ENCODE data around the gene ZNF487.
A peak's percentile ranks its signal among the peaks of the same experiment; 100 is the strongest.
"Not testable (repeated sequence)": the region's sequence is repeated elsewhere in the genome, so short reads cannot be mapped to it uniquely, and the experiment has no call there.

Gene ZNF487

DNA sequence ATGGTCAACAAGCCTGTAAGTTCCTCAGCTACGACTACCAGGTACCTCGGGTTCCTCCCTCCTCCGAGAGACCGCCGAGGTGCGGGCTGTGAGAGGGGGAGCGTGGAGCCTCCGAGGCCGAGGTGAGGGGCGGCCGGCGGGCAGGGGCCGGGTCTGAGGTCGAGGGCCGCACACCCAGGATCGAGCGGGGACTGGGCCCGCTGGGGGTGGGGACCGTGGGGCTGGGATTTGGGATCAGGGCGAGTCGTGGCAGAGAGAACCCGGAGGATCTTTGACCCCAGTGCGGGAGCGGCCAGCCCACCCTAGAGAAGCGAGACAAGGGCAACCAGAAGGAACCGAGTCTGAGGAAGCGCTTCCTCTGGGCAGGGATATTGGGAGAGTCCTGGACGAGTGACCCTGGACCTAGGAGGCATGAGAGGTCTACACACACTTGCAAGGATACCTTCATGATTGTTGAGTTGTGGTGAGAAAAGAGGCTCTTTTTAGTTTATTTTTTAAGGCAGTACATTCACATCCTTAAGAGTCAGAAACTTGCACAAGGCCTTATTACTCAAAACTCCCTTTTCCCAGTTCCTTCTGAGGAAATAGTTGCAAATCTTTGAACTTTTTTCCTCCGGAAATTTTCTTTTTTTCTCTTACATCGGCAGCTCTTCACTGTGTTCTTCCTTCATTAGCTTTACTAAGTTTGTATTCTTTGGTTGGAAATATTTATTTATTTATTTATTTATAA is 395 bp downstream of the ZNF487 start:
- DNase-seq (ENCODE audit: low read depth in 2 of 2), result no peak

DNA sequence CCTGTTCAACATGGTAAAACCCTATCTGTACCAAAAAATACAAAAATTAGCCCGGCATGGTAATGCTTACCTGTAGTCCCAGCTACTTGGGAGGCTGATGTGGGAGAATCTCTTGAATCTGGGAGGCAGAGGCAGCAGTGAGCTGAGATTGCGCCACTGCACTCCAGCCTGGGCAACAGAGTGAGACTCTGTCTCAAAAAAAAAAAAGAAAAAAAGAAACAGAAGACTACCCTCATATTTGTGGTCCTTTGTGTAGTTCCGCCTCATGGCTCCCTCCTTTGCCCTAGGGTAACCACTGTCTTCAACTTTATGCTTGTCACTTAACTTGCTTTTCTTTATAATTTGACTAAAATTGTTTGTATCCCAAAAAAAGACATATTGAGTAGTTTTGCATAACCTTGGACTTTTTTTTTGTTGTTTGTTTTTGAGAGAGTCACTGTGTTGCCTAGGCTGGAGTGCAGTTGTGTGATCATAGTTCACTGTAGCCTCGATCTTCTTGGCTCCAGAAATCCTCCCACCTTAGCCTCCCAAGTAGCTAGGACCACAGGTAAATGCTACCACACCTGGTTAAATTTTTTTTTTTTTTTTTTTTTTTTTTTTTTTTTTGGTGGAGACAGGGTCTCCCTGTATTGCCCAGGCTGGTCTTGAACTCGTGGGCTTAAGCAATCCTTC is 3.7 kb downstream of the ZNF487 start:
- DNase-seq (ENCODE audit: low read depth in 2 of 2), result no peak

DNA sequence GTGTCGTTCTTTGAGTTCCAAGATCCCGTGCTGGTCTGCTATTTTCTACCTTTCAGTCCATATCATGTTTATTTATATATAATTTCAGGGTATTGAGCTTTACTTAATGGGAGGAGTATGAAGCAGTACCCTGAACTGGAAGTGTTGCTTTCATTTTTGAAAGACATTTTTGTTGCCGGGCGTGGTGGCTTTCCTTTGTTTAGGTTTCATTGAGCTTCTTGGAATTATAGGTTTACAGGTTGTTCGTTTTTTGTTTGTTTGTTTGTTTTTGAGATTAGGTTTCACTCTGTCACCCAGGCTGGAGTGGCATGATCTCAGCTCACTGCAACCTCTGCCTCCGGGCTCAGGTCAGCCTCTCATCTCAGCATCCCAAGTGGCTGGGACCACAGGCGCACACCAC is 7.4 kb downstream of the ZNF487 start:
- DNase-seq (ENCODE audit: low read depth in 2 of 2), result no peak

DNA sequence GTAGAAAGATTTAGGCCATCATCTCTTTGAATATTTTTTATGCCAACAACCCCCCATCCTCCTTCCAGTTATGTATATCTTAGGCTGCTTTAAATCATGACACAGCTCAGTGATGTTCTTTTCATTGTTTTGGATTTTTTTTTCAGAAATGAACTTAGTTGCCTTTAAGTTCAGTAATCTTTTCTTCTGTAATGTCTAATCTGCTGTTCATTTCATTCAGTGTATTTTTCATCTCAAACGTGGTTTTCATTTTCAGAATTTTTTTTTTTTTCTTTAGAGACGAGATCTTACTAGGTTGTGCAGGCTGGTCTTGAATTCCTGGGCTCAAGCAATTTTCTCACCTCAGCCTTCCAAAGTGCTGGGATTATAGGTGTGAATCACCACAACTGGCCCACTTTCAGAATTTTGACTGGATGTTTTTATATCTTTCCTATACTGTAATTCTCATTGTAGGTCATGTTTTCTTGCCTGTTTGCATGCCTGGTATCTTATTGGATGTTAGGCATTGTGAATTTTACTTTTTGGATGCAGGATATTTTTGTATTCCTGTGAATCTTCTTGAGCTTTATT is 8.1 kb downstream of the ZNF487 start:
- DNase-seq (ENCODE audit: low read depth in 2 of 2), result no peak

DNA sequence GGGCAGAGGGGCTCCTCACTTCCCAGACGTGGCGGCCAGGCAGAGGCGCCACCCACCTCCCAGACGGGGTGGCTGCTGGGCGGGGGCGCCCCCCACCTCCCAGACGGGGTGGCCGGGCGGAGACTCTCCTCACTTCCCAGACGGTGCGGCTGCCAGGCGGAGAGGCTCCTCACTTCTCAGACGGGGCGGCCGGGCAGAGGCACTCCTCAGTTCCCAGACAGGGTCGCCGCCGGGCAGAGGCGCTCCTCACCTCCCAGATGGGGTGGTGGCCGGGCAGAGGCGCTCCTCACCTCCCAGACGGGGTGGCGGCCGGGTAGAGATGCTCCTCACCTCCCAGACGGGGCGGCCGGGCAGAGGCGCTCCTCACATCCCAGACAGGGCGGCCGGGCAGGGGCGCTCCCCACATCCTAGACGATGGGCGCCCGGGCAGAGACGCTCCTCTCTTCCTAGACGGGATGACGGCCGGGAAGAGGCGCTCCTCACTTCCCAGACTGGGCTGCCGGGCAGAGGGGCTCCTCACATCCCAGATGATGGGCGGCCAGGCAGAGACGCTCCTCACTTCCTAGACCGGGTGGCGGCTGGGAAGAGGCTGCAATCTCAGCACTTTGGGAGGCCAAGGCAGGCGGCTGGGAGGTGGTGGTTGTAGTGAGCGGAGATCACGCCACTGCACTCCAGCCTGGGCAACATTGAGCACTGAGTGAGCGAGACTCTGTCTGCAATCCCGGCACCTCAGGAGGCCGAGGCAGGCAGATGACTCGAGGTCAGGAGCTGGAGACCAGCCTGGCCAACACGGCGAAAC is 9.5 kb downstream of the ZNF487 start:
- DNase-seq (ENCODE audit: low read depth in 2 of 2), result not testable (repeated sequence)

DNA sequence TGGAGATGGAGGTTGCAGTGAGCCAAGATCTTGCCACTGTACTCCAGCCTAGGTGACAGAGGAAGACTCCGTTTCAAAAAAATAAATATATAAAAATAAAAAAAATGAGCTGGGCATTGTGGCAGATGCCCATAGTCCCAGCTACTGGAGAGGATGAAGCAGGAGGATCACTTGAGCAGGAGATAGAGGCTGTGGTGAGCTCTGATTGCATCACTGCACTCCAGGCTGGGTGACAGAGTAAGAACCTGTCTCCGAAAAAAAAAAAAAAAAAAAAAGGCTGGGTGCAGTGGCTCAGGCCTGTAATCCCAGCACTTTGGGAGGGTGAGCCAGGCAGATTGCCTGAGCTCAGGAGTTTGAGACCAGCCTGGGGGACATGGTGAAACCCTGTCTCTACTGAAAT is 11.8 kb downstream of the ZNF487 start:
- no peak for DNase-seq (ENCODE audit: low read depth in 2 of 2)

DNA sequence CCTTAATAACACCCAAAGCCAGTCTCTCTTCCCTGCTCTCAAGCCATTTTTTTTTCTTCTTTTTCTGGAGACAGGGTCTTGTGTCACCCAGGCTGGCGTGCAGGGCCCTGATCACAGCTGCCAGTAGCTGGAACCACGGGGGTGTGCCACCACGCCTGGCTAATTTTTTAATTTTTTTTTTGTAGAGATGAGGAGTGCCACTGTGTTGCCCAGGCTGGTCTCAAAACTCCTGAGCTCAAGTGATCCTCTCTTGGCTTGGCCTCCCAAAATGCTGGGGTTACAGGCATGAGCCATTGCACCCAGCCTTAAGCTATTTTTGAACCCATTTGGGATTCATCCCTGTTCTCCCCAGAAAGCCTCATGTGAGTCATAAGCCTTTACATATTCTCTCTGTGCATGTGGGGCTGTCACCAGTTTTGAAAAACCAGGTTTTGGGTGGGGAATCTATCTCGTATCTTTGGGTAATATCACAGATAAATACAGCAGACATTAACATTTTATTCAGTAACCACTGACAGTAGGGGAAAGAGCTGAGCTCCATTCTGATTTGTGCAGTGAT is 15.5 kb downstream of the ZNF487 start:
- no peak for DNase-seq (ENCODE audit: low read depth in 2 of 2)

DNA sequence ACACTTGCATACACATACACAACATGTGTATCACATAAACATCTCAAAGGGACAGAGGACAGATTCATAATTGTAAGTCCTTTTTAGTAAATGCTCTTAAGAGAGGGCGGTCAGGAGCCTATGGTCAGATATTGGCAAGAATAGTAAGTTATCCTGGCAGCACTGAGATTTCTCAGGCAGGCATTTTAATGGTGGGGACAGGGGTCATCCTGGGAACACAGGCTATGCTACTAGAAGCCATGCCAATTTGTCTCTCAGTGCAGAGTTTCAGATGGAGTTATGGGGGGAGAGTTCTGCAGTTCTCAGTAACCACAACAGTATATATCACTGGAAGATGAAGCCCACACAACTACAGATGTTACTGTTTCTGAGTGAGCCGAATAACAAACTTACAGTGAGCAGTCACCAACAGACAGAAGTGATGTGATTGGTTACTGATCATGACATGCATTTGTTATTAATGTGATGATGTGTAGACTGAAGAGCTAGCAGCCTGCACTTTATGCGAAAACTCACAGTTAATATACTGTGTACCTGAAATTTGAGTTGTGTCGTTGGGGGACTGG is 16.4 kb downstream of the ZNF487 start:
- no peak for DNase-seq (ENCODE audit: low read depth in 2 of 2)

DNA sequence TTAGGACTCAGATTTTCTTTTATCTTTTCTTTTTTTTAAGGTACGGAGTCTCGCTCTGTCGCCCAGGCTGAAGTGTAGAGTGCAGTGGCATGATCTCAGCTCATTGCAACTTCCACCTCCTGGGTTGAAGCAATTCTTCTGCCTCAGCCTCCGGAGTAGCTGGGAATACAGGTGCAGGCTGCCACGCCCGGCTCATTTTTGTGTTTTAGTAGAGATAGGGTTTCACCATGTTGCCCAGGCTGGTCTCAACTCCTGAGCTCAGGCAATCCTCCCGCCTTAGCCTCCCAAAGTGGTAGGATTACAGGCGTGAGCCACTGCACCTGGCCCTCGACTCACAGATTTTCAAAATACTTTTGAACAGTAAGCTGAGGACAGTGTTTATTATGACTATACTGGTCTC is 17.1 kb downstream of the ZNF487 start:
- DNase-seq (ENCODE audit: low read depth in 2 of 2), result not testable (repeated sequence)

DNA sequence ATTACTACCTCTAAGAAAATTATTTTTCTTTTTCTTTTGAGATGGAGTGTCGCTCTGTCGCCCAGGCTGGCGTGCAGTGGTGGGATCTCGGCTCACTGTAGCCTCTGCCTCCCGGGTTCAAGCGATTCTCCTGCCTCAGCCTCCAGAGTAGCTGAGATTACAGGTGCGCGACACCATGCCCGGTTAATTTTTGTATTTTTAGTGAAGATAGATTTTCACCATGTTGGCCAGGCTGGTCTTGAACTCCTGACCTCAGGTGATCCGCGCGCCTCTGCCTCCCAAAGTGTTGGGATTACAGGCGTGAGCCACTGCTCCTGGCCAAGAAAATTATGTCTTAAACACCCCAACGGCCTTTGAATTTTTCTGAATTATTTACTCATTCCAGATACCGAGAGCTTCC is 19.6 kb downstream of the ZNF487 start:
- DNase-seq (ENCODE audit: low read depth in 2 of 2), result not testable (repeated sequence)

DNA sequence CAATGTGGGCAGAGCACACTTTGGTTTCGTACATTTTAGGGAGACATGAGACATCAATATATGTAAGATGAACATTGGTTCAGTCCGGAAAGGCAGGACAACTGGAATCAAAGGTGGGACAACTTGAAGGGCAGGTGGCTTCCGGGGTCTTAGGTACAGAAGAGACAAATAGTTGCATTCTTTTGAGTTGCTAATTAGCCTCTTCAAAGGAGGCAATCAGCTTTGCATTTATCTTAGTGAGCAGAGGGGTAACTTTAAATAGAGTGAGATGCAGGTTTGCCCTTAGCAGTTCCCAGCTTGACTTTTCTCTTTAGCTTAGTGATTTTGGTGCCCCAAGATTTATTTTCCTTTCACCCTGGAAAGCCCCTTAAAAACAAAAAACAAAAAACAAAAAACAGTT is 21.3 kb downstream of the ZNF487 start:
- no peak for DNase-seq (ENCODE audit: low read depth in 2 of 2)

DNA sequence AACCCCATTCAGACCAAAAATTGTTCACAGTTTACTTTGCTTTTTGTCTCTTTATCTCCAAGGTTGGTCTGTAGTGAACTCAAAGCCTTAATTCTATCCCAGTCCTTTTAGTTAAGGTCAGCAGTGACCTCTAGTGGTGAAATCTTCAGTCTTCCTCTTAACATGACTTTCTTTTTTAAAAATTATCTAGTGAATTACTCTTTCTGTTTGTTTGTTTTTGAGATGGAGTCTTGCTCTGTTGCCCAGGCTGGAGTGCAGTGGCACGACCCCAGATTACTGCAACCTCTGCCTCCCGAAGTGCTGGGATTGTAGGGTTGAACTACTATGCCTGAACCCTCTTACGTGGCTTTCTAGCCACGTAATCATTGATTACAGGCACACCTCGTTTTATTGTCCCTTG is 25.0 kb downstream of the ZNF487 start:
- peak in 1 of 2 donors; percentile 43 for DNase-seq (ENCODE audit: low read depth in 2 of 2)

DNA sequence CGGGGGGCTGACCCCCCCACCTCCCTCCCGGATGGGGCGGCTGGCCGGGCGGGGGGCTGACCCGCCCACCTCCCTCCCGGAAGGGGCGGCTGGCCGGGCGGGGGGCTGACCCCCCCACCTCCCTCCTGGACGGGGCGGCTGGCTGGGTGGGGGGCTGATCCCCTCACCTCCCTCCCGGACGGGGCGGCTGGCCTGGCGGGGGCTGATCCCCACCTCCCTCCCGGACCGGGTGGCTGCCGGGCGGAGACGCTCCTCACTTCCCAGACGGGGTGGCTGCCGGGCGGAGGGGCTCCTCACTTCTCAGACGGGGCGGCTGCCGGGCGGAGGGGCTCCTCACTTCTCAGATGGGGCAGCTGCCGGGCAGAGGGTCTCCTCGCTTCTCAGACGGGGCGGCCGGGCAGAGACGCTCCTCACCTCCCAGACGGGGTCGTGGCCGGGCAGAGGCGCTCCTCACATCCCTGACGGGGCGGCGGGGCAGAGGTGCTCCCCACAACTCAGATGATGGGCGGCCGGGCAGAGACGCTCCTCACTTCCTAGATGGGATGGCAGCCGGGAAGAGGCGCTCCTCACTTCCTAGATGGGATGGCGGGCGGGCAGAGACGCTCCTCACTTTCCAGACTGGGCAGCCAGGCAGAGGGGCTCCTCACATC is 28.3 kb downstream of the ZNF487 start:
- DNase-seq (ENCODE audit: low read depth in 2 of 2), result not testable (repeated sequence)

DNA sequence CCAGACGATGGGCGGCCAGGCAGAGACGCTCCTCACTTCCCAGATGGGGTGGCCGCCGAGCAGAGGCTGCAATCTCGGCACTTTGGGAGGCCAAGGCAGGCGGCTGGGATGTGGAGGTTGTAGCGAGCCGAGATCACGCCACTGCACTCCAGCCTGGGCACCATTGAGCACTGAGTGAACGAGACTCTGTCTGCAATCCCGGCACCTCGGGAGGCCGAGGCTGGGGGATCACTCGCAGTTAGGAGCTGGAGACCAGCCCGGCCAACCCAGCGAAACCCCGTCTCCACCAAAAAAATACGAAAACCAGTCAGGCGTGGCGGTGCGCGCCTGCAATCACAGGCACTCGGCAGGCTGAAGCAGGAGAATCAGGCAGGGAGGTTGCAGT is 28.8 kb downstream of the ZNF487 start:
- DNase-seq (ENCODE audit: low read depth in 2 of 2), result not testable (repeated sequence)

DNA sequence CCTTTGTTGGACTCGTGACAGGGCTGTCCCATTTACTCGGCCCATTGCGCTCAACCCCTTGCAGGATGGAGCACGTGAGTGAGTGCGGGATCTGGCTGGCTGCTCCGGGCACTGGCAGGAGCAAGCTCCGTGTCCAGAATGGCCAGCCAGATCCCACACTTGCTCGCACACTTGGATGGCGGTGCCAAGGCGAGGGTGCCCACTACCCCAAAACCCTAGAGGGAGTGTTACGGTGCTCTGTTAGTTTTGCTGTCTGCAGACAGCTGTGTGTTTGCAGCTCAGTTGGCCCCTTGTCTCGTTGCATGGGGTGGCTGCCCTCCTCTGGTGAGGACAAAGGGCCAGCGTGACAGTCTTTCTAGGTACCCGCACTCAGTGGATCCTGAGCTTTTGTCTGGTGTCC is 34.2 kb downstream of the ZNF487 start:
- DNase-seq (ENCODE audit: low read depth in 2 of 2), result no peak

DNA sequence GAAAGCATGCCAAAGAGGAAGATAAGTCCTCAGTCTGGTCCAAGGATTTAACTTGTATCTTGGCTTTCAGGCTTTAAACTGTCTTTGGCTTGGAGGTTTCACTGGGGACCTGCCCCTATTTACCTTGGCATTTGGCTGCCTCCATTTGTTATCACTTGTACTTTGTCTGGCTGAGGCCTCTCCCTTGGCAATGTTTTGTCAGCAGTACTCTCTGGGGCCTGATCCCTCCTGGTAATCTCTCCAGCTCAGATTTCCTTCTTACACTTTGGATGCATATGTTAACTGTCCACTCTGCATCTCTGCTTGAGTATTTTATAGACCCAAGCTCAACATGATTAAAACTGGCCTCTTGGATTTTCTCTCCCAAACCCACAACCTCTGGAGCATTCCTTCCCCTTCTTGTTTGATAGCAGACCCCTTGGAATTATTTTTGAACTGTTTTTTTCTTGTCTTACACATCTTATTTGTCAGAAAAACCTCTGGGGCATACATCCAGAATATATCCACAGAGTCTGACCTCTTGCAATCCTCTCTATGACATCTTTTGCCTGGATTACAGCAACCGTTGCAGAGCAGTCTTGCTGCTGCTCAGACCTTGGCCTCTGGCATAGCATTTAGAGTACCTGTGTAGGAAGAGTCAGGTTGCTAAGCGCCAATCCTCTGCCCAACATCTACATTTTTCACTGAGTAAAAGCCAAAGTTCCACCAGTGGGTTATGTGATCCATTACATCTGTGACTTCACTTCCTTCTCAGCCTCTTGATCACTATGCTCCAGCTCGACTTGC is 35.2 kb downstream of the ZNF487 start:
- no peak for DNase-seq (ENCODE audit: low read depth in 2 of 2)

DNA sequence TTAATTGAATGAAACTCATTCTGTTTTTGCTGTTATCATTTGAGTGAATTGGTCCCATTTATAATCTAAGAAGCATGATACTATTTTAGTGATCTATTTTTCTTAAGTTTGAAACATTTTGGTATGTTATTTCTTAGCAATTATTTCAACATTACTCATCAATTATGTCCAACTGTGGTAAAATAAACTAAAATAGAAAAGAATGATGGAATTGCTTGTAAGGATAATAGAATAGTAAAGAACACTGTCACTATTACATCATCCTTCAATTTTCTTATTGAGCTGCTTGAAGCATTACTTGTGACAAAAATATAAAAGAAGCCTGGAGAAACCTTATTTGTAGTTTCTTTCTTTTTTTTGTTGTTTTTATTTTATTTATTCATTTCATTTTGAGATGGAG is 42.4 kb downstream of the ZNF487 start:
- no peak for DNase-seq (ENCODE audit: low read depth in 2 of 2)

DNA sequence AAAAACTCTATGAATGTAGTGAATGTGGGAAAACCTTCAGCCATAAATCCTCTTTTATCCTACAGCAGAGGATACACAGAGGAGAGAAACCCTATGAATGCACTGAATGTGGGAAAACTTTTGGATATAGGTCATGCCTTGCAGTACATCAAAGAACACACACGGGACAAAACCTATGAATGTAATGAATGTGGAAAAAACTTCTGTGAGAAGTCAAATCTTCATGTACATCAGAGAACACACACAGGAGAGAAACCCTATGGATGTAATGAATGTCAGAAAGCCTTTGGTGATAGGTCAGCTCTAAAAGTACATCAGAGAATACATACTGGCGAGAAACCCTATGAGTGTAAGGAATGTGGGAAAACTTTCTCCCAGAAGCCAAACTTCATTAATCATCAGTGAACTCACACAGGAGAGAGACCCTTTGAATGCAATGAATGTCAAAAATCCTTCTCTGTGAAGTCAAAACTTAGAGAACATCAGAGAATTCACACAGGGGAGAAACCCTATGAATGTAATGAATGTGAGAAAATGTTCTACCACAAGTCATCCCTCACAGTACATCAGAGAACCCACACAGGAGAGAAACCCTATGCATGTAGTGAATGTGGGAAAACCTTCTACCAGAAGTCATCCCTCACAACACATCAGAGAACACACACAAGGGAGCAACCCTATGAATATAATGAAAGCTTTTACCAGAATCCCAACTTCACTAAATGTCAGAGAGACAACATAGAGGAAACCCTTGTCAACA is 45.6 kb downstream of the ZNF487 start:
- no peak for DNase-seq (ENCODE audit: low read depth in 2 of 2)

DNA sequence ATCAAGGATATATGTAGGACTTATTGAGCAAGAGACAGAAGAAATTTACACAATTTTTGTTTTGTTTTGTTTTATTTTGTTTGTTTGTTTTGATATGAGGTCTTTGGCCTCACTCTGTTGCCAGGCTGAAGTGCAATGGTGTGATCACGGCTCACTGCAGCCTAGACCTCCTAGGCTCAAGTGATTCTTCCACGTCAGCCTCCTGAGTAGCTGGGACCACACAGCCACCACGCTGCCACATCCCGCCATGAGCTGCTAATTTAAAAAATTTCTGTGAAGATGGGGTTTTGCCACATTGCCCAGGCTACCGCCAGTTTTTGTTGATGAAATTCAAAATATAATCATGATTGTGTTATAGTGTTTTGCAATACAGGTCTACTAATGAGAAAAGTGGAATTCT is 54.9 kb downstream of the ZNF487 start:
- DNase-seq (ENCODE audit: low read depth in 2 of 2), result no peak

DNA sequence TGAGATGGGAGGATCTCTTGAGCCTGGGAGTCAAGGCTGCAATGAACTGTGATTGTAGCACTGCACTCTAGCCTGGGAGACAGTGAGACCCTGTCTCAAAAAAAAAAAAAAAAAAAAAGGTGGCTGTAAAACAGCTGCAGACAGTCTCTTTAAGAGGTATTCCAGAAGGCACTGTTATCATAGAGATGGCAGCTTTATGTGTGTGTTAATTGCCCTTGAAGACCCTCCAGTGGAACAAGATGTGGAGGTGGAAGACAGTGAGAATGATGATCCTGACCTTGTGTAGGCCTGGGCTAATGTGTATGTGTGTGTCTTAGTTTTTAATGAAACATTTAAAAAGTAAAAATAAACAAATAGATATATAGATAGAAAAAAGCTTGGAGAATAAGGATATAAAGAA is 66.0 kb downstream of the ZNF487 start:
- DNase-seq (ENCODE audit: low read depth in 2 of 2), result no peak

Measured in stimulated activated CD4-positive, alpha-beta T cell treated with anti-CD3 and anti-CD28 coated beads, Interleukin-1b, Interleukin-23, amount 100 ng/mL, for 4 hours (primary cell).